Sigmoid colon (tissue), 7 donors: ENCODE measurements around the gene KRT7. TPM values are rescaled to one million over a fixed set of nuclear protein-coding genes. Genes with fewer than 3 reads are reported as not detected.

ENCODE experiments used
- DNase-seq: peaks from one replicate; pipeline ENCODE4 v3.0.0-alpha.2; 2019
- H3K27ac ChIP-seq, 4 donors: fragments of 200-600 bp; sonication (generic); one replicate each; pipeline ENCODE4 v1.5.1; 2016 to 2019; ENCODE audit warnings: mild to moderate bottlenecking in 1 of 4
- H3K27me3 ChIP-seq, 3 donors: fragments of 200-600 bp; sonication (generic); one replicate each; pipeline ENCODE4 v1.5.1; 2019; ENCODE audit warnings: mild to moderate bottlenecking in 1 of 3
- H3K36me3 ChIP-seq, 4 donors: fragments of 200-600 bp; sonication (generic); one replicate each; pipeline ENCODE4 v1.5.1; 2016 to 2019
- H3K4me1 ChIP-seq, 4 donors: fragments of 200-600 bp; sonication (generic); one replicate each; pipeline ENCODE4 v1.5.1; 2017 to 2019
- H3K4me3 ChIP-seq, 4 donors: fragments of 200-600 bp; sonication (generic); one replicate each; pipeline ENCODE4 v1.5.1; 2017 to 2019; ENCODE audit warnings: mild to moderate bottlenecking in 2 of 4, moderate library complexity in 1 of 4
- H3K9me3 ChIP-seq, 4 donors: fragments of 200-600 bp in 3 of 4; sonication (generic) in 3 of 4; one replicate each; pipeline versions ENCODE4 v1.5.1 to v1.6.1; 2013 to 2019
- CTCF ChIP-seq, 4 experiments: fragments of 450-650 bp in 3 of 4; fragments of 200-600 bp in 1 of 4; IDR thresholded peaks; one replicate each; pipeline ENCODE4 v1.5.1; 2016 to 2019; ENCODE audit warnings: antibody characterized with exemption in 4 of 4, mild to moderate bottlenecking in 3 of 4, moderate library complexity in 2 of 4
- EP300 ChIP-seq, 4 donors: sonication (generic); formaldehyde crosslinking; IDR thresholded peaks; one replicate each; pipeline ENCODE4 v1.6.1; 2017; ENCODE audit warnings: antibody characterized with exemption in 4 of 4
- POLR2A ChIP-seq, 2 donors: fragments of 450-650 bp; IDR thresholded peaks; one replicate each; pipeline ENCODE4 v1.6.1; 2016; ENCODE audit warnings: antibody characterized with exemption in 2 of 2, mild to moderate bottlenecking in 2 of 2, moderate library complexity in 2 of 2
- POLR2AphosphoS5 ChIP-seq, 4 donors: sonication (generic); formaldehyde crosslinking; IDR thresholded peaks; one replicate each; pipeline ENCODE4 v1.6.1; 2017; ENCODE audit warnings: antibody characterized with exemption in 4 of 4
- WGBS, 2 donors: extraction: QIAGEN DNeasy Blood & Tissue Kit; methylation state at CpG; one replicate each; pipeline ENCODE4 v1.1.7; 2013; 5-methylcytosine and 5-hydroxymethylcytosine counted together
- intact Hi-C: fragments of 100-400 bp; cut with DNase I; formaldehyde crosslinking; loops from one replicate; pipeline ENCODE4 v1.15.1; 2023
- polyA plus RNA-seq, 3 donors: library from polyadenylated mRNA; stranded (reverse); fragments of 200-250 nt; gene quantifications; one replicate each; pipeline ENCODE4 v1.2.3, GENCODE V29; 2013
- total RNA-seq, 4 donors: library from RNA; depleted of rRNA; stranded (reverse); fragments of >200 nt; gene quantifications; one replicate each; pipeline ENCODE4 v1.1.0, GENCODE V29; 2016
- donor health status: healthy with polysubstance abuse.
- donor health status: Bipolar disorder and iron deficiency.
- donor health status: healthy.

KRT7 gene
- total and polyA plus RNA-seq, 7 donors = 0.27 to 12.0 (median 2.4) TPM; not detected in 2

- no peaks in the 10 kb centered on the region for H3K36me3 ChIP-seq
- intact Hi-C loops = no loop called here
- peak overlapping the region in 1 of 4 donors; percentile 48 for H3K27ac ChIP-seq
- no peaks in the 10 kb centered on the region for H3K9me3 ChIP-seq
- no peak overlapping the region for H3K4me3 ChIP-seq
- TF ChIP-seq EP300 (IDR thresholded peaks at IDR 0.05) = no peak
- no peak for TF ChIP-seq CTCF (IDR thresholded peaks at IDR 0.05)
- TF ChIP-seq POLR2A (IDR thresholded peaks at IDR 0.05) = no peak
- no peak for TF ChIP-seq POLR2AphosphoS5 (IDR thresholded peaks at IDR 0.05)
- peak; percentile 54 for DNase-seq
- WGBS, 2 donors = 51 to 67% methylated on average over 16 of the region's 16 CpGs
- peaks cover 10 to 33% (median 23%) of the 10 kb centered on the region in 3 donors for H3K27me3 ChIP-seq
- peaks cover 0 to 30% (median 18%) of the 10 kb centered on the region in 4 donors for H3K4me1 ChIP-seq
These were observed 1.5 kb upstream of the KRT7 start for GRCh38 chr12:52231305-52232202.

- Histone ChIP-seq H3K4me3 (no peak overlapping the region), H3K27me3 (peaks cover 10 to 33% (median 23%) of the 10 kb centered on the region in 3 donors), H3K27ac (peak overlapping the region in 1 of 4 donors; percentile 48), H3K9me3 (no peaks in the 10 kb centered on the region), H3K4me1 (peaks cover 0 to 30% (median 18%) of the 10 kb centered on the region in 4 donors), H3K36me3 (no peaks in the 10 kb centered on the region)
- no peak for TF ChIP-seq POLR2A (IDR thresholded peaks at IDR 0.05)
- no peak for TF ChIP-seq CTCF (IDR thresholded peaks at IDR 0.05)
- no peak for TF ChIP-seq POLR2AphosphoS5 (IDR thresholded peaks at IDR 0.05)
- TF ChIP-seq EP300 (IDR thresholded peaks at IDR 0.05) = no peak
- peak; percentile 48 for DNase-seq
- 67 to 79% methylated on average over 12 of the region's 12 CpGs for WGBS, 2 donors
- intact Hi-C loops = no loop called here
These were observed 805 bp upstream of the KRT7 start for GRCh38 chr12:52232203-52232673.

- Histone ChIP-seq H3K27ac (peak overlapping the region in 1 of 4 donors; percentile 42), H3K4me1 (peaks cover 0 to 30% (median 18%) of the 10 kb centered on the region in 4 donors), H3K27me3 (peaks cover 10 to 33% (median 23%) of the 10 kb centered on the region in 3 donors), H3K4me3 (no peak overlapping the region), H3K9me3 (no peaks in the 10 kb centered on the region), H3K36me3 (no peaks in the 10 kb centered on the region)
- peak; percentile 63 for DNase-seq
- TF ChIP-seq CTCF (IDR thresholded peaks at IDR 0.05) (no peak), POLR2AphosphoS5 (IDR thresholded peaks at IDR 0.05) (no peak), POLR2A (IDR thresholded peaks at IDR 0.05) (no peak), EP300 (IDR thresholded peaks at IDR 0.05) (no peak)
- intact Hi-C loops = no loop called here
- WGBS, 2 donors = 37 to 67% methylated on average over 40 of the region's 40 CpGs
These were observed 592 bp downstream of the KRT7 start for GRCh38 chr12:52233462-52234207.

GRCh38 chr12:52234223-52234810 is 1.3 kb downstream of the KRT7 start:
- peaks cover 10 to 33% (median 23%) of the 10 kb centered on the region in 3 donors for H3K27me3 ChIP-seq
- intact Hi-C loops = no loop called here
- TF ChIP-seq POLR2AphosphoS5 (IDR thresholded peaks at IDR 0.05) = no peak
- TF ChIP-seq CTCF (IDR thresholded peaks at IDR 0.05) = no peak
- TF ChIP-seq POLR2A (IDR thresholded peaks at IDR 0.05) = no peak
- TF ChIP-seq EP300 (IDR thresholded peaks at IDR 0.05) = no peak
- no peaks in the 10 kb centered on the region for H3K9me3 ChIP-seq
- no peaks in the 10 kb centered on the region for H3K36me3 ChIP-seq
- peak overlapping the region in 1 of 4 donors; percentile 14 for H3K27ac ChIP-seq
- peak; percentile 34 for DNase-seq
- H3K4me1 ChIP-seq = peaks cover 0 to 30% (median 18%) of the 10 kb centered on the region in 4 donors
- H3K4me3 ChIP-seq = no peak overlapping the region
- 89 to 95% methylated on average over 10 of the region's 10 CpGs for WGBS, 2 donors
